Kidney epithelial cell (primary cell): Measurements from ENCODE around the gene TNNT1. TPM values are rescaled to one million over a fixed set of nuclear protein-coding genes. Genes with fewer than 3 reads are reported as not detected.

Source experiments
- DNase-seq: peaks from one replicate; pipeline ENCODE4 v3.0.0-alpha.2; 2010; ENCODE audit warnings: low read depth
- H3K27me3 ChIP-seq: 2 replicates; pipeline ENCODE4 v1.6.0; 2011; ENCODE audit warnings: low read length; ENCODE audit not compliant: control insufficient read depth, insufficient read depth
- H3K36me3 ChIP-seq: 2 replicates; pipeline ENCODE4 v1.5.1; 2011; ENCODE audit warnings: low read length; ENCODE audit not compliant: control insufficient read depth, insufficient read depth
- H3K4me3 ChIP-seq: 2 replicates; pipeline ENCODE4 v1.5.1; 2011; ENCODE audit warnings: low read depth, mild to moderate bottlenecking, control low read depth, low read length
- total RNA-seq: library from RNA; depleted of rRNA; stranded (reverse); fragments of >200 nt; gene quantifications from 2 replicates; pipeline ENCODE4 v1.2.3, GENCODE V29; 2015
- TF ChIP-seq, protein P1 (sequence below): IDR thresholded peaks from 2 replicates; pipeline ENCODE4 v1.5.1; 2011; ENCODE audit warnings: mild to moderate bottlenecking, moderate library complexity, low read length, control low read depth, inconsistent platforms; ENCODE audit not compliant: insufficient read depth, poor library complexity, severe bottlenecking

Gene TNNT1
- total RNA-seq, 1 donor from 2014 or later = 7.1 TPM

DNA sequence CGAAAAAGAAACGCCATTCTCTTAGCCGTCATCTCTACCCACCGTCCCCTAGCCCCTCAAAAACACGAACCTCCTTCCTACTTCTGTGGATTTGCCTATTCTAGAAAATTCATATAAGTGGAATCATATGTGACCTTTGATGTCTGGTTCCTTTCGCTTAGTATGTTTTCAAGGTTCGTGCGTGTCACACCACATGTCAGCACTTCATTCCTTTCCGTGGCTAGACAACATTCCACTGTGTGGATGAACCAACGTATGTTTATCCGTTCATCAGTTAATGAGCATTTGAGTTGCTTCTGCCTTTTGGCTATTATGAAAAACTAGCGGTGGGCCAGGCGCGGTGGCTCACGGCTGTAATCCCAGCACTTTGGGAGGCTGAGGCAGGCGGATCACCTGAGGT lies 17.6 kb downstream of the TNNT1 start:
- TF ChIP-seq, protein P1, sequence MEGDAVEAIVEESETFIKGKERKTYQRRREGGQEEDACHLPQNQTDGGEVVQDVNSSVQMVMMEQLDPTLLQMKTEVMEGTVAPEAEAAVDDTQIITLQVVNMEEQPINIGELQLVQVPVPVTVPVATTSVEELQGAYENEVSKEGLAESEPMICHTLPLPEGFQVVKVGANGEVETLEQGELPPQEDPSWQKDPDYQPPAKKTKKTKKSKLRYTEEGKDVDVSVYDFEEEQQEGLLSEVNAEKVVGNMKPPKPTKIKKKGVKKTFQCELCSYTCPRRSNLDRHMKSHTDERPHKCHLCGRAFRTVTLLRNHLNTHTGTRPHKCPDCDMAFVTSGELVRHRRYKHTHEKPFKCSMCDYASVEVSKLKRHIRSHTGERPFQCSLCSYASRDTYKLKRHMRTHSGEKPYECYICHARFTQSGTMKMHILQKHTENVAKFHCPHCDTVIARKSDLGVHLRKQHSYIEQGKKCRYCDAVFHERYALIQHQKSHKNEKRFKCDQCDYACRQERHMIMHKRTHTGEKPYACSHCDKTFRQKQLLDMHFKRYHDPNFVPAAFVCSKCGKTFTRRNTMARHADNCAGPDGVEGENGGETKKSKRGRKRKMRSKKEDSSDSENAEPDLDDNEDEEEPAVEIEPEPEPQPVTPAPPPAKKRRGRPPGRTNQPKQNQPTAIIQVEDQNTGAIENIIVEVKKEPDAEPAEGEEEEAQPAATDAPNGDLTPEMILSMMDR = no peak

DNA sequence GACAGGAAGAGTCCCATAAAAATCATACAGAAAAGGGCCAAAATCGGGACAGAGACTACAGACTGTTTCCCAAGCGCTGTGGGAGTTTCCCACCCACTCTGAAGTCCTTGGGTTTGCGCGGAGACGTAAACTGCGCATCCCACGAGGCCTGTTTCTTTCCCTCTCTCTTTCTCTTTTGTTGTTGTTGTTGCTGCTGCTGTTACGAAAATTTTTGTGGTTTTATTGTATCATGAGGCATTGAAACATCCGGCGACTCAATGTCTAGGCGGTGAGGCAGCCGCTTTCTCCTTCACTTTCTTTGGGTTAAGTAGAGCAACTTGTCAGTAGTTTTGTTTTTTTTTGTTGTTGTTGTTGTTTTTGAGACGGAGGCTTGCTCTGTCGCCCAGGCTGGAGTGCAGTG lies 30.0 kb downstream of the TNNT1 start:
- Histone ChIP-seq H3K4me3 (no peak overlapping the region), H3K36me3 (no peaks in the 10 kb centered on the region), H3K27me3 (peaks cover 2% of the 10 kb centered on the region)
- TF ChIP-seq, protein P1 = no peak
- DNase-seq = no peak

More for the DNA sequence above, 17.6 kb downstream of the TNNT1 start:
- H3K36me3 ChIP-seq = no peaks in the 10 kb centered on the region
- no peak overlapping the region for H3K4me3 ChIP-seq
- peaks cover 5% of the 10 kb centered on the region for H3K27me3 ChIP-seq
- DNase-seq = no peak

DNA sequence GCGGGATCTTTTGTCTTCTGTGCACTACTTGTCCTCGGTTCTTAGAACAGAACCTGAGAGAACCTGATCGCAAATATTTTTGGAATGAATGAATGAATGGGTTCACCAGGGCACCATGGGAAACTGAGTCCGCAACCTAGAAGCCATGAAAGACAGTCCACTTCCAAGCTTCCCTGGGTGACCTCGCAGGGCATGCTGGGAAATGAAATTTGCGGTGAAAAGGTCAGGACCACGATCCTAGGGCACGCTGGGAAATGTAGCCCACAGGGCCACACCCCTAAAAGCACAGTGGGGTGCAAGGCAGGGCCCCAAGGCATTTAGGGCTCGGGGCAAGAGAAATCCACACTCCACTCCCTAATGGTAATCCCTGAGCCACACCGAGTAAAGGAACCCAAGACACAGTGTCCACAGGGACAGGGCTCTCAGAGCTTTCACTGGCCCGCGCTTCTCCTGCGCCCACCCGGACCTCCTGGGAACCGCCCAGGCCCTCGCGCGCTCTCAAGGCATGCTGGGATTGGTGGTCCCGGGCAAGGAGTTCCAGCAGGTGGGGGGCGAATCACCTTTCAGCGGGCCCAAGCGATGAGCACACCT lies 30.5 kb downstream of the TNNT1 start:
- peak overlapping the region; percentile 57 for H3K4me3 ChIP-seq
- TF ChIP-seq, protein P1 = no peak
- peaks cover 2% of the 10 kb centered on the region for H3K27me3 ChIP-seq
- no peak for DNase-seq
- no peaks in the 10 kb centered on the region for H3K36me3 ChIP-seq

DNA sequence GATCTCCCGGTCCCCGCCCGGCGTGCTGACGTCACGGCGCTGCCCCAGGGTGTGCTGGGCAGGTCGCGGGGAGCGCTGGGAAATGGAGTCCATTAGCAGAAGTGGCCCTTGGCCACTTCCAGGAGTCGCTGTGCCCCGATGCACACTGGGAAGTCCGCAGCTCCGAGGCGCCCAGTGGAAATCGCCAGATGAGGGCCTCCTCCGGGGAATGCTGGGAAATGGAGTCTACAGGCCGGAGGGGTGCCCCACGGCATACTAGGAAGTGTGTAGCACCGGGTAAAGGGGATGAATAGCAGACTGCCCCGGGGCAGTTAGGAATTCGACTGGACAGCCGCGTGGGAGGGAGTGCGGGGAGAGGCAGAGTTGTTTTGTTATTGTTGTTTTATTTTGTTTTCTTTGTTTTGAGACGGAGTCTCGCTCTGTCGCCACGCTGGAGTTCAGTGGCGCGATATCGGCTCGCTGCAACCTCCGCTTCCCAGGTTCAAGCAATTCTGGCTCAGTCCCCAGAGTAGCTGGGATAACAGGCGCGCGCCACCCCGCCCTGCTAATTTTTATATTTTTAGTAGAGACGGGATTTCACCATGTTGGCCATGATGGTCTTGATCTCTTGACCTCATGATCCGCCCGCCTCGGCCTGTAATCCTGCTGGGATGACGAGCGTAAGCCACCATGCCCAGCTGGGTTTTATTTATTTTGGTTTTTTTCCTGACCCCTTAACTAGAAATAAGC lies 31.2 kb downstream of the TNNT1 start:
- no peaks in the 10 kb centered on the region for H3K36me3 ChIP-seq
- TF ChIP-seq, protein P1 = no peak
- H3K4me3 ChIP-seq = peak overlapping the region; percentile 91
- H3K27me3 ChIP-seq = no peaks in the 10 kb centered on the region
- DNase-seq = peak; percentile 96

DNA sequence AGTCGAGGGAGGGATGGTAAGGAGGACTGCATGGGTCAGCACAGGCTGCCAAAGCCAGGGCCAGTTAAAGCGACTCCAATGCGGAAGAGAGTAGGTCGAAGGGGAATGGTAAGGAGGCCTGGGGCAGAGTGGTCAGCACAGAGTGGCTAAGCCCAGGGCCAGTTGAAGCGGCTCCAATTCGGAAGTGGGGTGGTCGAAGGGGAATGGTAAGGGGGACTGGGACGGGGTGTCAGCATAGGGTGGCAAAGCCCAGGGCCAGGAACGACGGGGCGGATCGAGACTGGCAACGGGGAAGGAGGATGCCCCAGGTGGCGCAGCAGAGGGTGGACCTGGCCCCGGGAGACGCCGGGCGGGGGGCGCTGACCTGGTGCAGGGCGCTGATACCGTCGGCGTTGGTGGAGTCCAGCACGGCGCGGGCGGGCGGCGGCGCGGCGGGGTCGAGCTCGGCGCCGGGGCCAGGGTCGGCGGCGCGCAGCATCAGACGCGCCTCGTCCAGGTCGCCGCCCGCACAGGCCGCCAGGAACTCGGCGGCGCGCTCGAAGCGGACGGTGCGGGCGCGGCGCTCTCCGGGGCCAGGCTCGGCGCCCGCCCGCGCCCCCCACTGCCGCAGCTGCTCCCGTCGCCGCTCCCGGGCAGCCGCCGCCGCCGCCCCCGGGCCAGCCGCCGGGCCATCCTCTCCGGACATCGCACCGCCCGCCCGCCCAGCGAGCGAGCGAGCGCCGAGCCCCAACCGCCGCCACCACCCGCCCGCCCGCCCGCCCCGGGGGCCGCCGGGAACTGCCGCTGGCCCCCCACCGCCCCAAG lies 31.9 kb downstream of the TNNT1 start, which contains the start of gene PPP1R12C:
PPP1R12C (minus strand) TSS at position 779 of the 804 bp plus-strand sequence; CDS start at position 685, 94 bp downstream.
- no peaks in the 10 kb centered on the region for H3K27me3 ChIP-seq
- peak within 1 kb of the TSS; percentile 91 for H3K4me3 ChIP-seq
- H3K36me3 ChIP-seq = no peaks in the 10 kb centered on the region
- DNase-seq = no peak
- TF ChIP-seq, protein P1 = no peak
